SK-N-SH (cell line): Measurements from ENCODE around the gene EBP. TPM values are rescaled to one million over a fixed set of nuclear protein-coding genes. Genes with fewer than 3 reads are reported as not detected.

Source experiments
- CTCF ChIA-PET: fragments of 300-600, 350-600 bp; formaldehyde crosslinking; extraction: SDS; loops from one replicate; lab custom pipeline; 2021; lab: Yijun Ruan, JAX
- POLR2A ChIA-PET: fragments of 350-600 bp; sonication (Branson Sonifier 250); formaldehyde crosslinking; extraction: SDS; loops from one replicate; lab custom pipeline; 2020; ENCODE audit warnings: antibody characterized with exemption, inconsistent platforms; lab: Yijun Ruan, JAX
- DNase-seq: peaks from one replicate; pipeline ENCODE4 v3.0.0; 2012
- H2AFZ ChIP-seq: fragments of 200-600 bp; sonication (generic); 2 replicates; pipeline ENCODE4 v1.8.1; 2016; ENCODE audit warnings: antibody characterized with exemption, mild to moderate bottlenecking, low read depth
- H3F3A ChIP-seq: fragments of 200-600 bp; sonication (generic); replicated peaks from 2 replicates; pipeline ENCODE3; 2016; ENCODE audit warnings: antibody characterized with exemption, mild to moderate bottlenecking; ENCODE audit not compliant: insufficient read depth
- H3K27ac ChIP-seq, 2 experiments: fragments of 200-500 bp in 1 of 2; fragments of 200-600 bp in 1 of 2; sonication (Bioruptor generic) in 1 of 2; sonication (generic), shearing (Covaris generic) in 1 of 2; 2 replicates each; pipeline versions ENCODE4 v1.5.1 to v1.6.1; 2014 to 2016; ENCODE audit warnings: low read depth in 2 of 2, inconsistent platforms in 1 of 2, low read length in 1 of 2, mild to moderate bottlenecking in 1 of 2, mixed read lengths in 1 of 2
- H3K27me3 ChIP-seq: fragments of 200-600 bp; sonication (generic), shearing (Covaris generic); 2 replicates; pipeline ENCODE4 v1.6.1; 2016; ENCODE audit warnings: mixed run types; ENCODE audit not compliant: insufficient read depth
- H3K36me3 ChIP-seq, 2 experiments: fragments of 200-500 bp in 1 of 2; fragments of 200-600 bp in 1 of 2; sonication (Bioruptor generic) in 1 of 2; sonication (generic) in 1 of 2; replicated peaks in 1 of 2; 2 replicates each; pipeline versions ENCODE3 to v1.5.1; 2014 to 2016; ENCODE audit warnings: low read length in 1 of 2, mild to moderate bottlenecking in 1 of 2; ENCODE audit not compliant: insufficient read depth in 2 of 2, control insufficient read depth in 1 of 2
- H3K4me1 ChIP-seq, 2 experiments: fragments of 200-500 bp in 1 of 2; fragments of 200-600 bp in 1 of 2; sonication (Bioruptor generic) in 1 of 2; sonication (generic), shearing (Covaris generic) in 1 of 2; 2 replicates each; pipeline versions ENCODE4 v1.5.1 to v1.6.1; 2014 to 2016; ENCODE audit warnings: low read depth in 1 of 2, low read length in 1 of 2, mixed run types in 1 of 2; ENCODE audit not compliant: insufficient read depth in 2 of 2, control insufficient read depth in 1 of 2
- H3K4me2 ChIP-seq: fragments of 200-600 bp; sonication (generic), shearing (Covaris generic); 2 replicates; pipeline ENCODE4 v1.6.1; 2017; ENCODE audit warnings: mixed run types
- H3K4me3 ChIP-seq, 2 experiments: fragments of 200-500 bp in 1 of 2; fragments of 200-600 bp in 1 of 2; sonication (Bioruptor generic) in 1 of 2; sonication (generic), shearing (Covaris generic) in 1 of 2; 2 replicates each; pipeline versions ENCODE4 v1.5.1 to v1.8.1; 2014 to 2016; ENCODE audit warnings: low read depth in 2 of 2, inconsistent platforms in 1 of 2, low read length in 1 of 2, mild to moderate bottlenecking in 1 of 2, mixed read lengths in 1 of 2, moderate library complexity in 1 of 2
- H3K79me2 ChIP-seq: fragments of 200-600 bp; sonication (generic); 2 replicates; pipeline ENCODE4 v1.8.1; 2017; ENCODE audit warnings: mild to moderate bottlenecking; ENCODE audit not compliant: insufficient read depth
- H3K9ac ChIP-seq: fragments of 200-600 bp; sonication (generic); 2 replicates; pipeline ENCODE4 v1.6.1; 2017; ENCODE audit warnings: mixed run types
- H3K9me2 ChIP-seq: fragments of 200-600 bp; sonication (generic); 2 replicates; pipeline ENCODE4 v1.6.1; 2017; ENCODE audit warnings: mixed run types
- H3K9me3 ChIP-seq: fragments of 200-600 bp; sonication (generic); 2 replicates; pipeline ENCODE4 v1.6.1; 2017; ENCODE audit warnings: mixed run types, mild to moderate bottlenecking, moderate library complexity
- H4K20me1 ChIP-seq: fragments of 200-600 bp; sonication (generic); 2 replicates; pipeline ENCODE4 v1.6.1; 2017; ENCODE audit warnings: mild to moderate bottlenecking, mixed run types; ENCODE audit not compliant: insufficient read depth
- ELF1 ChIP-seq: IDR thresholded peaks from 2 replicates; pipeline ENCODE4 v1.4.0; 2012
- FOSL2 ChIP-seq: IDR thresholded peaks from 2 replicates; pipeline ENCODE4 v1.4.0; 2012; ENCODE audit warnings: low read depth, mild to moderate bottlenecking, moderate library complexity, borderline replicate concordance
- GABPA ChIP-seq: IDR thresholded peaks from 2 replicates; pipeline ENCODE4 v1.4.0; 2012; ENCODE audit warnings: low read depth, mild to moderate bottlenecking
- JUND ChIP-seq: IDR thresholded peaks from 2 replicates; pipeline ENCODE4 v1.4.0; 2012
- MAX ChIP-seq: IDR thresholded peaks from 2 replicates; pipeline ENCODE4 v1.4.0; 2012; ENCODE audit warnings: low read depth
- MEF2A ChIP-seq: IDR thresholded peaks from 2 replicates; pipeline ENCODE4 v1.4.0; 2012; ENCODE audit warnings: low read depth, borderline replicate concordance
- MXI1 ChIP-seq: IDR thresholded peaks from 2 replicates; pipeline ENCODE4 v1.6.1; 2012; ENCODE audit warnings: mild to moderate bottlenecking, low read depth, low read length, improper control_type of control experiment
- NFIC ChIP-seq: IDR thresholded peaks from 2 replicates; pipeline ENCODE4 v1.4.0; 2012; ENCODE audit warnings: borderline replicate concordance
- SMC3 ChIP-seq: IDR thresholded peaks from 2 replicates; pipeline ENCODE4 v1.6.1; 2012; ENCODE audit warnings: low read depth, low read length, improper control_type of control experiment
- USF1 ChIP-seq: IDR thresholded peaks from 2 replicates; pipeline ENCODE4 v1.4.0; 2012; ENCODE audit warnings: low read depth, borderline replicate concordance
- YY1 ChIP-seq: IDR thresholded peaks from 2 replicates; pipeline ENCODE4 v1.4.0; 2012; ENCODE audit warnings: low read depth, mild to moderate bottlenecking
- ZBTB33 ChIP-seq: IDR thresholded peaks from 2 replicates; pipeline ENCODE4 v1.4.0; 2012; ENCODE audit warnings: low read depth, borderline replicate concordance
- WGBS: methylation state at CpG from one replicate; pipeline ENCODE4 v1.1.6; 2017; ENCODE audit warnings: low lambda C conversion rate; 5-methylcytosine and 5-hydroxymethylcytosine counted together
- polyA plus RNA-seq, 3 experiments: library from polyadenylated mRNA; depleted of rRNA; stranded (reverse); fragments of >200 nt; gene quantifications; 2 replicates each; pipeline ENCODE4 v1.2.3, GENCODE V29; 2012

EBP gene
- polyA plus RNA-seq, 1 of the 3 experiments (the other 2 are of a cell fraction): 30.2 TPM

- H3K4me3 ChIP-seq: no peak overlapping the region
- WGBS: 49% methylated on average over 3 of the region's 3 CpGs
Observed at GRCh38 chrX:48530736-48531135, 9.1 kb downstream of the EBP start.

GRCh38 chrX:48531358-48531959, 9.9 kb downstream of the EBP start:
- WGBS: 32% methylated on average over 4 of the region's 5 CpGs
- no peaks in the 10 kb centered on the region for H3K36me3 ChIP-seq
- no peak for DNase-seq
- H4K20me1 ChIP-seq: no peaks in the 10 kb centered on the region
- no peaks in the 10 kb centered on the region for H3K79me2 ChIP-seq
- CTCF ChIA-PET: no interaction called here
- H3K27me3 ChIP-seq: no peaks in the 10 kb centered on the region; the same call in 1 of the 2 replicates
- no peaks in the 10 kb centered on the region for H3F3A ChIP-seq
- TF ChIP-seq FOSL2: peak; percentile 17; the same call in 1 of the 2 replicates
- TF ChIP-seq YY1: peak; percentile 50; the same call in 1 of the 2 replicates
- no peak for TF ChIP-seq ZBTB33
- no peak for TF ChIP-seq ELF1
- no peak for TF ChIP-seq GABPA
- TF ChIP-seq, all 33 proteins: peak for 2
- Histone ChIP-seq H2AFZ (peak overlapping the region; percentile 48; the same call in 1 of the 2 replicates), H3K4me2 (no peak overlapping the region), H3K9me3 (no peaks in the 10 kb centered on the region), H3K9ac (no peak overlapping the region), H3K4me1 (no peaks in the 10 kb centered on the region), H3K27ac (peak overlapping the region in 1 of 2 experiments; percentile 49; a peak in 2 of 4 replicates), H3K9me2 (no peaks in the 10 kb centered on the region), H3K4me3 (no peak overlapping the region)
- POLR2A ChIA-PET: no interaction called here

More at GRCh38 chrX:48530736-48531135, 9.1 kb downstream of the EBP start:
- no peaks in the 10 kb centered on the region for H3K79me2 ChIP-seq
- no peaks in the 10 kb centered on the region; the same call in 1 of the 2 replicates for H3K27me3 ChIP-seq
- no peaks in the 10 kb centered on the region for H3K4me1 ChIP-seq
- no peak for DNase-seq
- H3K27ac ChIP-seq: no peak overlapping the region
- ChIA-PET CTCF (interaction anchor here (0.8 kb wide), 1 partner anchor 21 kb away, joined by 3 read pairs; no protein-coding TSS in a partner anchor), POLR2A (no interaction called here)
- no peaks in the 10 kb centered on the region for H3K36me3 ChIP-seq
- H3K4me2 ChIP-seq: no peak overlapping the region
- H3K9me2 ChIP-seq: no peaks in the 10 kb centered on the region
- H3K9ac ChIP-seq: no peak overlapping the region
- H3K9me3 ChIP-seq: no peaks in the 10 kb centered on the region
- H4K20me1 ChIP-seq: no peaks in the 10 kb centered on the region
- no peak overlapping the region for H2AFZ ChIP-seq
- H3F3A ChIP-seq: no peaks in the 10 kb centered on the region
- TF ChIP-seq MXI1 (no peak), MAX (no peak), SMC3 (no peak), MEF2A (no peak), JUND (no peak), NFIC (no peak), ELF1 (no peak), USF1 (no peak), FOSL2 (no peak)
